ENCODE results near the gene HACD3. TPM values are rescaled to one million over a fixed set of nuclear protein-coding genes. Genes with fewer than 3 reads are reported as not detected.
A peak's percentile ranks its signal among the peaks of the same experiment; 100 is the strongest.

Gene HACD3
- total and polyA plus RNA-seq, 11 donors = 3.2 to 16.7 (median 9.8) TPM

- intact Hi-C loops (cut with DNase I) = no loop called here
- H3K27ac ChIP-seq = peak overlapping the region in 5 of 12 donors; percentile 21 to 55 (median 29)
- H3K9me3 ChIP-seq = no peaks in the 10 kb centered on the region
- ATAC-seq = no peak
- TF ChIP-seq CTCF (IDR thresholded peaks at IDR 0.05) = no peak
- H3K36me3 ChIP-seq = peaks cover 0 to 100% (median 97%) of the 10 kb centered on the region in 9 donors
- DNase-seq = no peak
- WGBS, 4 donors = 36 to 71% (median 43%) methylated on average over 1 of the region's 1 CpG
- peaks cover 0 to 12% (median 4%) of the 10 kb centered on the region in 12 donors for H3K4me1 ChIP-seq
- H3K4me3 ChIP-seq = no peak overlapping the region
- no peaks in the 10 kb centered on the region for H3K27me3 ChIP-seq
Observed at GRCh38 chr15:65583701-65584100, 53.4 kb downstream of the HACD3 start.

- no peak for DNase-seq
- TF ChIP-seq POLR2A (IDR thresholded peaks at IDR 0.05) (no peak), CTCF (IDR thresholded peaks at IDR 0.05) (no peak)
- peak overlapping the region in 4 of 12 donors; percentile 5 to 55 (median 35) for H3K27ac ChIP-seq
- H3K27me3 ChIP-seq = no peaks in the 10 kb centered on the region
- intact Hi-C loops (cut with DNase I) = no loop called here
- H3K9me3 ChIP-seq = no peaks in the 10 kb centered on the region
- H3K4me1 ChIP-seq = peaks cover 0 to 12% (median 4%) of the 10 kb centered on the region in 12 donors
- H3K4me3 ChIP-seq = no peak overlapping the region
- peaks cover 0 to 100% (median 97%) of the 10 kb centered on the region in 9 donors for H3K36me3 ChIP-seq
- ATAC-seq = no peak
Observed at GRCh38 chr15:65584241-65584640, 54.0 kb downstream of the HACD3 start.

- Histone ChIP-seq H3K27ac (no peak overlapping the region), H3K9me3 (no peaks in the 10 kb centered on the region), H3K4me1 (peaks cover 0 to 12% (median 4%) of the 10 kb centered on the region in 12 donors), H3K27me3 (no peaks in the 10 kb centered on the region), H3K36me3 (peaks cover 0 to 100% (median 99%) of the 10 kb centered on the region in 9 donors), H3K4me3 (no peak overlapping the region)
- DNase-seq (no peak), ATAC-seq (no peak)
- intact Hi-C loops (cut with DNase I) = no loop called here
- TF ChIP-seq CTCF (IDR thresholded peaks at IDR 0.05) = no peak
- no peak for TF ChIP-seq POLR2A (IDR thresholded peaks at IDR 0.05)
- 91 to 98% (median 95%) methylated on average over 1 of the region's 1 CpG for WGBS, 4 donors
Observed at GRCh38 chr15:65587094-65587493, 56.8 kb downstream of the HACD3 start.

- H3K27me3 ChIP-seq = no peaks in the 10 kb centered on the region
- ATAC-seq = no peak
- no peak overlapping the region for H3K27ac ChIP-seq
- H3K4me3 ChIP-seq = no peak overlapping the region
- H3K9me3 ChIP-seq = no peaks in the 10 kb centered on the region
- TF ChIP-seq CTCF (IDR thresholded peaks at IDR 0.05) = peak in 3 of 12 donors; percentile 15 to 26 (median 21)
- no peak for TF ChIP-seq POLR2A (IDR thresholded peaks at IDR 0.05)
- intact Hi-C loops (cut with DNase I) = no loop called here
- WGBS, 4 donors = 79 to 84% (median 82%) methylated on average over 3 of the region's 3 CpGs
- peaks cover 2 to 100% (median 92%) of the 10 kb centered on the region in 9 donors for H3K36me3 ChIP-seq
- peaks cover 0 to 6% (median 0%) of the 10 kb centered on the region in 12 donors for H3K4me1 ChIP-seq
- DNase-seq = no peak
Observed at GRCh38 chr15:65595960-65596359, 65.7 kb downstream of the HACD3 start.
